Uterus (tissue), 2 donors: Measurements from ENCODE around the gene SNAPC4.

Experiments used
- CTCF ChIP-seq, 4 experiments: fragments of 200-600 bp in 2 of 4; fragments of 450-650 bp in 2 of 4; sonication (generic) in 2 of 4; IDR thresholded peaks; one replicate each; pipeline ENCODE4 v1.5.1; 2016 to 2019; ENCODE audit warnings: antibody characterized with exemption in 4 of 4, mild to moderate bottlenecking in 2 of 4, moderate library complexity in 1 of 4
- POLR2A ChIP-seq, 2 donors: fragments of 450-650 bp; IDR thresholded peaks; one replicate each; pipeline ENCODE4 v1.6.1; 2016; ENCODE audit warnings: antibody characterized with exemption in 2 of 2, mild to moderate bottlenecking in 1 of 2, moderate library complexity in 1 of 2

- TF ChIP-seq CTCF (IDR thresholded peaks at IDR 0.05): no peak
- no peak for TF ChIP-seq POLR2A (IDR thresholded peaks at IDR 0.05)
Measured at GRCh38 chr9:136367296-136368145, 32.4 kb downstream of the SNAPC4 start.
